Upper lobe of left lung (tissue), 4 donors: ENCODE data around the gene ARHGAP15.

Source experiments
- POLR2A ChIP-seq, 4 donors: fragments of 450-650 bp; IDR thresholded peaks; one replicate each; pipeline ENCODE4 v1.5.1; 2016 to 2017; ENCODE audit warnings: antibody characterized with exemption in 4 of 4, mild to moderate bottlenecking in 2 of 4
- TF ChIP-seq, protein P1 (sequence below), 6 experiments: fragments of 450-650 bp in 4 of 6; fragments of 200-600 bp in 2 of 6; sonication (generic) in 2 of 6; IDR thresholded peaks; one replicate each; pipeline ENCODE4 v1.5.1; 2016 to 2019; ENCODE audit warnings: antibody characterized with exemption in 6 of 6

DNA sequence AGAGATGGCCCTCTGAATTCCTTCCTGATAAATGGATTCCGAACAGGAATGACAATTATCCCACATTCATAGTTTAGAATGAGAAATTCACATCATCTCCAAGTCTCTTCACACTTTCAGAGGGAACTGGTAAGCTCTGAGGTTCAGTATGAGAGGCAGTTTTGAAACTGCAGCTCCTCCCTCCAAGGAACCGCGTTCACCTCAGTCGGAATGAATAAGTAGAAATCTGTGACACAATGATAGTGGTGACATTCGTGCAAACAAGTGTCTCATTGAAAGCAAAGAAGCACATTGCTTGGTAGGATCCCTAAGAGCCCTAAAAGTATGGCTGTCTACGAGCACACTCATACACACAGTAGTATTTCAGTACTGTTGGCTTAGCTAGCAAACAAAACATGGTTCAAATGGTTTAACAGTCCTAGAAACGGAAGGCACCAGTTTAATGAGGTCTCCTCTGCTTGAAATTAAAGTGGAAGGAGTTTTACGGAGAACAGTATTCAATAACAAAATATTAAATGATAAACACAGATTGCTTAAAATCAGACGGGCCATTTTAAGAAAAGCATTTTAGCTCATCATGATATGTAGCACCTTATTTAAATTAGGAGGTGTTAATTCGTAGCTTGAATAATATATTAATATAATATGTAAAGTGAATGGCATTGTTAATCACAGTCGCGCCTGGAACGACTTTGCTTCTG, 225.0 kb downstream of the ARHGAP15 start:
- TF ChIP-seq, protein P1, sequence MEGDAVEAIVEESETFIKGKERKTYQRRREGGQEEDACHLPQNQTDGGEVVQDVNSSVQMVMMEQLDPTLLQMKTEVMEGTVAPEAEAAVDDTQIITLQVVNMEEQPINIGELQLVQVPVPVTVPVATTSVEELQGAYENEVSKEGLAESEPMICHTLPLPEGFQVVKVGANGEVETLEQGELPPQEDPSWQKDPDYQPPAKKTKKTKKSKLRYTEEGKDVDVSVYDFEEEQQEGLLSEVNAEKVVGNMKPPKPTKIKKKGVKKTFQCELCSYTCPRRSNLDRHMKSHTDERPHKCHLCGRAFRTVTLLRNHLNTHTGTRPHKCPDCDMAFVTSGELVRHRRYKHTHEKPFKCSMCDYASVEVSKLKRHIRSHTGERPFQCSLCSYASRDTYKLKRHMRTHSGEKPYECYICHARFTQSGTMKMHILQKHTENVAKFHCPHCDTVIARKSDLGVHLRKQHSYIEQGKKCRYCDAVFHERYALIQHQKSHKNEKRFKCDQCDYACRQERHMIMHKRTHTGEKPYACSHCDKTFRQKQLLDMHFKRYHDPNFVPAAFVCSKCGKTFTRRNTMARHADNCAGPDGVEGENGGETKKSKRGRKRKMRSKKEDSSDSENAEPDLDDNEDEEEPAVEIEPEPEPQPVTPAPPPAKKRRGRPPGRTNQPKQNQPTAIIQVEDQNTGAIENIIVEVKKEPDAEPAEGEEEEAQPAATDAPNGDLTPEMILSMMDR (IDR thresholded peaks at IDR 0.05), result no peak
- no peak for TF ChIP-seq POLR2A (IDR thresholded peaks at IDR 0.05)
